K562 (cell line): ENCODE results near the gene IL31. TPM values are rescaled to one million over a fixed set of nuclear protein-coding genes. Genes with fewer than 3 reads are reported as not detected.

Experiments used
- BHLHE40 ChIP-seq: IDR thresholded peaks from 2 replicates; pipeline ENCODE4 v1.6.1; 2011; ENCODE audit warnings: low read length, improper control_type of control experiment
- CREB1 ChIP-seq, 2 experiments: sonication (generic) in 1 of 2; formaldehyde crosslinking in 1 of 2; IDR thresholded peaks; 2 replicates each; pipeline versions ENCODE4 v1.6.1 to v1.8.0; 2012 to 2022; ENCODE audit warnings: inconsistent platforms in 1 of 2, mild to moderate bottlenecking in 1 of 2, missing genetic modification reagents in 1 of 2, moderate library complexity in 1 of 2
- ELF2 ChIP-seq: fragments of 250-450 bp; sonication (Bioruptor Pico); IDR thresholded peaks from 2 replicates; pipeline ENCODE4 v1.5.0; 2021; ENCODE audit warnings: mild to moderate bottlenecking
- FOSL1 ChIP-seq: fragments of 200-800 bp; sonication (Bioruptor generic); conservative IDR thresholded peaks from 2 replicates; pipeline ENCODE4 v1.6.1; 2016; ENCODE audit warnings: missing genetic modification characterization, missing compliant biosample characterization
- FOXA1 ChIP-seq: fragments of 450-650 bp; IDR thresholded peaks from 2 replicates; pipeline ENCODE4 v1.6.1; 2016; ENCODE audit warnings: mild to moderate bottlenecking, borderline replicate concordance
- IRF2 ChIP-seq: sonication (generic); formaldehyde crosslinking; IDR thresholded peaks from 2 replicates; pipeline ENCODE4 v1.8.1; 2022; ENCODE audit warnings: mild to moderate bottlenecking, missing genetic modification reagents
- MCM5 ChIP-seq: fragments of 450-650 bp; IDR thresholded peaks from 2 replicates; pipeline ENCODE4 v1.6.1; 2016; ENCODE audit warnings: low read depth
- MTA3 ChIP-seq: fragments of 450-650 bp; formaldehyde crosslinking; IDR thresholded peaks from 2 replicates; pipeline ENCODE4 v1.6.1; 2017; ENCODE audit warnings: mild to moderate bottlenecking, borderline replicate concordance
- POU5F1 ChIP-seq: fragments of 150-350 bp; IDR thresholded peaks from 2 replicates; pipeline ENCODE4 v1.6.1; 2014; ENCODE audit warnings: borderline replicate concordance, low read length, low read depth, mild to moderate bottlenecking; ENCODE audit not compliant: partially characterized antibody
- SAFB ChIP-seq: fragments of 200-400 bp; formaldehyde crosslinking; IDR thresholded peaks from 2 replicates; pipeline ENCODE4 v1.6.1; 2017; ENCODE audit warnings: low read depth, low read length, borderline replicate concordance
- STAG1 ChIP-seq: sonication (generic); formaldehyde crosslinking; IDR thresholded peaks from 2 replicates; pipeline ENCODE4 v1.5.0; 2020; ENCODE audit warnings: missing genetic modification reagents, borderline replicate concordance
- ZNF3 ChIP-seq: fragments of 250-450 bp; sonication (Bioruptor Pico); IDR thresholded peaks from 2 replicates; pipeline ENCODE4 v1.5.0; 2021; ENCODE audit warnings: mild to moderate bottlenecking, moderate library complexity
- ZNF436 ChIP-seq: fragments of 250-450, 450-650 bp; sonication (Bioruptor Pico); formaldehyde crosslinking; IDR thresholded peaks from 2 replicates; pipeline ENCODE4 v1.7.0; 2020; ENCODE audit warnings: mild to moderate bottlenecking
- ZSCAN29 ChIP-seq: fragments of 450-650 bp; IDR thresholded peaks from 2 replicates; pipeline ENCODE4 v1.6.1; 2017
- polyA plus RNA-seq, 8 experiments: library from polyadenylated mRNA; depleted of rRNA in 4 of 8; stranded (reverse) in 5 of 8; unstranded in 3 of 8; fragments of >200 nt; fragmentation: Nextera tagmentation in 2 of 8; fragmentation: Illumina TruSeq in 1 of 8; extraction: Ambion mirVana in 2 of 8; extraction: Trizol in 1 of 8; gene quantifications; 2 replicates each; pipeline versions ENCODE4 v1.2.1 to v1.2.3, GENCODE V29; 2011 to 2014; ENCODE audit warnings: inconsistent platforms in 1 of 8, missing spikeins in 1 of 8
- total RNA-seq, 7 experiments: library from RNA; depleted of rRNA in 6 of 7; stranded (reverse); fragments of >200 nt in 6 of 7; fragmentation: Illumina TruSeq in 2 of 7; extraction: Trizol in 2 of 7; gene quantifications; 2 replicates each; pipeline versions ENCODE4 v1.2.1 to v1.2.3, GENCODE V29; 2011 to 2021; ENCODE audit warnings: low replicate concordance in 1 of 7
- TF ChIP-seq, protein P1 (sequence below), 2 experiments: IDR thresholded peaks in 1 of 2; conservative IDR thresholded peaks in 1 of 2; 2 replicates each; pipeline ENCODE4 v1.6.1; 2016; ENCODE audit warnings: low read depth in 2 of 2, mild to moderate bottlenecking in 1 of 2, missing compliant biosample characterization in 1 of 2, missing genetic modification characterization in 1 of 2, moderate library complexity in 1 of 2
- TF ChIP-seq, protein P2 (sequence below): fragments of 450-650 bp; IDR thresholded peaks from 2 replicates; pipeline ENCODE4 v1.6.1; 2018; ENCODE audit warnings: mild to moderate bottlenecking, low read depth; ENCODE audit not compliant: partially characterized antibody
- TF ChIP-seq, protein P3 (sequence below): fragments of 450-650 bp; formaldehyde crosslinking; IDR thresholded peaks from 2 replicates; pipeline ENCODE4 v1.4.0; 2020; ENCODE audit warnings: mild to moderate bottlenecking, moderate library complexity
- TF ChIP-seq, protein P4 (sequence below), 3 experiments: IDR thresholded peaks in 2 of 3; conservative IDR thresholded peaks in 1 of 3; 2 replicates each; pipeline ENCODE4 v1.5.1; 2011 to 2012; ENCODE audit warnings: low read length in 3 of 3, mild to moderate bottlenecking in 3 of 3, control low read depth in 2 of 3, improper control_type of control experiment in 1 of 3, inconsistent platforms in 1 of 3, low read depth in 1 of 3, mixed read lengths in 1 of 3, moderate library complexity in 1 of 3; ENCODE audit not compliant: insufficient read depth in 2 of 3

Gene IL31
- total and polyA plus RNA-seq, 9 of the 15 experiments (the other 6 are each of a cell fraction or from before 2014, with no cell fraction given): not detected

DNA sequence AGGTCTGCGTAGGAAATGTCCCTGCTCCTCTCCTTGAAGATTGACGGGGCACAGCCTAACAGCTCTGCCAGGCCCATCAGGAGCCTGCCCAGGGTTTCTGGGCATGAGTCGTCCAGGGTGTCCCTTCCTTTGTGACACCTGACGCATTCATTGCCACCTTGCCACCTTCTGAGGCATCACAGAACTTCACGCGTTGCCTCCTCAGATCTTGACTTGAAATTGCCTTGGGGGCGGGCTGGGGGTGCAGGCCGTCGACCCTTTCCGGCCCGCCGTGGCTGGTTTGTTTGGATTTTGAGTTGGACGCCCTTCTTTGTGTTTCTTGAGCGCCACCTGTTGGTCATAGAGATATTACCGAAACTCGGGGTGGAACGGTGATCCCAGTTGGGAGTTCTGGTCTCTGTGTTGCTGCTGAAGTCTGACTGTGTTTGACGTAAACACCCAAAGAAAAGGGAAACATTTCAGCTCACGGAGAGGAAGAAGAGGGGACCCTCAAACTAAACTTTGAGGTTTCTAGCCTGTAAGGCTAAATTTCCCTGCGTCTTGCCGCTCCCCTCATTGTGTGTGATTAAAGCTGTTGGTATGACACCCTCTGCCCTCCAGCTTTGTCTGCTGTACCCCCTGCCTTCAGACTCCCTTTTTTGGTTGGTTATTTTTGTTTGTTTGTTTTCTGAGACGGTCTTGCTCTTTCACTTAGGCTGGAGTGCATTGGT is 50.8 kb downstream of the IL31 start (continued):
- TF ChIP-seq FOSL1 (tag): 0 out of 2 replicates have a peak, but pooled peaks have one; percentile 13
- TF ChIP-seq MCM5: no peak
- TF ChIP-seq ELF2: no peak
- no peak for TF ChIP-seq FOXA1
- TF ChIP-seq ZSCAN29: no peak
- TF ChIP-seq BHLHE40: no peak
- peak; percentile 62; the same call in 1 of the 2 replicates for TF ChIP-seq STAG1
- TF ChIP-seq, protein P1, sequence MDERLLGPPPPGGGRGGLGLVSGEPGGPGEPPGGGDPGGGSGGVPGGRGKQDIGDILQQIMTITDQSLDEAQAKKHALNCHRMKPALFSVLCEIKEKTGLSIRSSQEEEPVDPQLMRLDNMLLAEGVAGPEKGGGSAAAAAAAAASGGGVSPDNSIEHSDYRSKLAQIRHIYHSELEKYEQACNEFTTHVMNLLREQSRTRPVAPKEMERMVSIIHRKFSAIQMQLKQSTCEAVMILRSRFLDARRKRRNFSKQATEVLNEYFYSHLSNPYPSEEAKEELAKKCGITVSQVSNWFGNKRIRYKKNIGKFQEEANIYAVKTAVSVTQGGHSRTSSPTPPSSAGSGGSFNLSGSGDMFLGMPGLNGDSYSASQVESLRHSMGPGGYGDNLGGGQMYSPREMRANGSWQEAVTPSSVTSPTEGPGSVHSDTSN (CRISPR knock-in tag; IDR thresholded peaks at IDR 0.05; ENCODE audit: low read depth): no peak
- TF ChIP-seq, protein P1 (tag; conservative IDR thresholded peaks at IDR 0.05; ENCODE audit: low read depth): no peak
- TF ChIP-seq, protein P2, sequence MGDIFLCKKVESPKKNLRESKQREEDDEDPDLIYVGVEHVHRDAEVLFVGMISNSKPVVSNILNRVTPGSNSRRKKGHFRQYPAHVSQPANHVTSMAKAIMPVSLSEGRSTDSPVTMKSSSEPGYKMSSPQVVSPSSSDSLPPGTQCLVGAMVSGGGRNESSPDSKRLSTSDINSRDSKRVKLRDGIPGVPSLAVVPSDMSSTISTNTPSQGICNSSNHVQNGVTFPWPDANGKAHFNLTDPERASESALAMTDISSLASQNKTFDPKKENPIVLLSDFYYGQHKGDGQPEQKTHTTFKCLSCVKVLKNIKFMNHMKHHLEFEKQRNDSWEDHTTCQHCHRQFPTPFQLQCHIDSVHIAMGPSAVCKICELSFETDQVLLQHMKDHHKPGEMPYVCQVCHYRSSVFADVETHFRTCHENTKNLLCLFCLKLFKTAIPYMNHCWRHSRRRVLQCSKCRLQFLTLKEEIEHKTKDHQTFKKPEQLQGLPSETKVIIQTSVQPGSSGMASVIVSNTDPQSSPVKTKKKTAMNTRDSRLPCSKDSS: no peak
- no peak for TF ChIP-seq IRF2 (CRISPR knock-in tag)
- TF ChIP-seq SAFB: no peak
- TF ChIP-seq CREB1 (IDR thresholded peaks at IDR 0.05): no peak
- TF ChIP-seq CREB1 (CRISPR knock-in tag; IDR thresholded peaks at IDR 0.05): 0 out of 2 replicates have a peak, but pooled peaks have one; percentile 26
- TF ChIP-seq ZNF436: no peak
- TF ChIP-seq ZNF3: no peak
- TF ChIP-seq, protein P3, sequence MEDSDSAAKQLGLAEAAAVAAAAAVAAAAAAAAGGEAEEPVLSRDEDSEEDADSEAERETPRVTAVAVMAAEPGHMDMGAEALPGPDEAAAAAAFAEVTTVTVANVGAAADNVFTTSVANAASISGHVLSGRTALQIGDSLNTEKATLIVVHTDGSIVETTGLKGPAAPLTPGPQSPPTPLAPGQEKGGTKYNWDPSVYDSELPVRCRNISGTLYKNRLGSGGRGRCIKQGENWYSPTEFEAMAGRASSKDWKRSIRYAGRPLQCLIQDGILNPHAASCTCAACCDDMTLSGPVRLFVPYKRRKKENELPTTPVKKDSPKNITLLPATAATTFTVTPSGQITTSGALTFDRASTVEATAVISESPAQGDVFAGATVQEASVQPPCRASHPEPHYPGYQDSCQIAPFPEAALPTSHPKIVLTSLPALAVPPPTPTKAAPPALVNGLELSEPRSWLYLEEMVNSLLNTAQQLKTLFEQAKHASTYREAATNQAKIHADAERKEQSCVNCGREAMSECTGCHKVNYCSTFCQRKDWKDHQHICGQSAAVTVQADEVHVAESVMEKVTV (CRISPR knock-in tag): peak; percentile 60
- TF ChIP-seq MTA3: peak; percentile 72; the same call in 1 of the 2 replicates
- TF ChIP-seq POU5F1: no peak
- TF ChIP-seq, protein P4, sequence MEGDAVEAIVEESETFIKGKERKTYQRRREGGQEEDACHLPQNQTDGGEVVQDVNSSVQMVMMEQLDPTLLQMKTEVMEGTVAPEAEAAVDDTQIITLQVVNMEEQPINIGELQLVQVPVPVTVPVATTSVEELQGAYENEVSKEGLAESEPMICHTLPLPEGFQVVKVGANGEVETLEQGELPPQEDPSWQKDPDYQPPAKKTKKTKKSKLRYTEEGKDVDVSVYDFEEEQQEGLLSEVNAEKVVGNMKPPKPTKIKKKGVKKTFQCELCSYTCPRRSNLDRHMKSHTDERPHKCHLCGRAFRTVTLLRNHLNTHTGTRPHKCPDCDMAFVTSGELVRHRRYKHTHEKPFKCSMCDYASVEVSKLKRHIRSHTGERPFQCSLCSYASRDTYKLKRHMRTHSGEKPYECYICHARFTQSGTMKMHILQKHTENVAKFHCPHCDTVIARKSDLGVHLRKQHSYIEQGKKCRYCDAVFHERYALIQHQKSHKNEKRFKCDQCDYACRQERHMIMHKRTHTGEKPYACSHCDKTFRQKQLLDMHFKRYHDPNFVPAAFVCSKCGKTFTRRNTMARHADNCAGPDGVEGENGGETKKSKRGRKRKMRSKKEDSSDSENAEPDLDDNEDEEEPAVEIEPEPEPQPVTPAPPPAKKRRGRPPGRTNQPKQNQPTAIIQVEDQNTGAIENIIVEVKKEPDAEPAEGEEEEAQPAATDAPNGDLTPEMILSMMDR (IDR thresholded peaks at IDR 0.05 in 2 of 3, conservative IDR thresholded peaks at IDR 0.05 in 1 of 3; ENCODE audit: insufficient read depth in 2 of 3, low read depth in 1 of 3, low read length in 3 of 3): peak; percentile 82 to 85 (median 85)
